ENCODE data around the gene CRYBG2.
"Not testable (repeated sequence)": the region's sequence is repeated elsewhere in the genome, so short reads cannot be mapped to it uniquely, and the experiment has no call there.

Gene CRYBG2

DNA sequence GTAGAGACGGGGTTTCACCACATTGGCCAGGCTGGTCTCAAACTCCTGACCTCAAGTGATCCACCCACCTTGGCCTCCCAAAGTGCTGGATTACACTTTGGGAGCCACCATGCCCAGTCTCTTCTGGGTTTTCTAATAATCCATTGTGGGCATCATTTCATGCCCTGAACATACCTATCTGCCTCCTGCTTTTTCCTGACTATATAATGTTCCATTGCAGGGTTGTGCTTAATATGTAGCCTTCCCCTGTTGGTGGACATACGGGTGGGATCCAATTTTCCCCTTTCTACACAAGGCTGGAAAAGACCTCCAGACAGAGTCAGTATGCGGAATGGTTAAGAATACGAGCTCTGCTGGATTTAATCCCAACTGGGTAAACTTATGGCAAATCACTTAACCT is 22.1 kb upstream of the CRYBG2 start:
- H3K4me3 ChIP-seq (ENCODE audit: low read depth, low read length), result no peak overlapping the region
- in situ Hi-C loops (cut with HindIII; ENCODE audit: low sequenced_read_pairs), result no loop called here
- TF ChIP-seq, protein P1, sequence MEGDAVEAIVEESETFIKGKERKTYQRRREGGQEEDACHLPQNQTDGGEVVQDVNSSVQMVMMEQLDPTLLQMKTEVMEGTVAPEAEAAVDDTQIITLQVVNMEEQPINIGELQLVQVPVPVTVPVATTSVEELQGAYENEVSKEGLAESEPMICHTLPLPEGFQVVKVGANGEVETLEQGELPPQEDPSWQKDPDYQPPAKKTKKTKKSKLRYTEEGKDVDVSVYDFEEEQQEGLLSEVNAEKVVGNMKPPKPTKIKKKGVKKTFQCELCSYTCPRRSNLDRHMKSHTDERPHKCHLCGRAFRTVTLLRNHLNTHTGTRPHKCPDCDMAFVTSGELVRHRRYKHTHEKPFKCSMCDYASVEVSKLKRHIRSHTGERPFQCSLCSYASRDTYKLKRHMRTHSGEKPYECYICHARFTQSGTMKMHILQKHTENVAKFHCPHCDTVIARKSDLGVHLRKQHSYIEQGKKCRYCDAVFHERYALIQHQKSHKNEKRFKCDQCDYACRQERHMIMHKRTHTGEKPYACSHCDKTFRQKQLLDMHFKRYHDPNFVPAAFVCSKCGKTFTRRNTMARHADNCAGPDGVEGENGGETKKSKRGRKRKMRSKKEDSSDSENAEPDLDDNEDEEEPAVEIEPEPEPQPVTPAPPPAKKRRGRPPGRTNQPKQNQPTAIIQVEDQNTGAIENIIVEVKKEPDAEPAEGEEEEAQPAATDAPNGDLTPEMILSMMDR (IDR thresholded peaks at IDR 0.05; ENCODE audit: low read depth, low read length, missing control alignments), result no peak
- DNase-seq (ENCODE audit: low read depth), result no peak

DNA sequence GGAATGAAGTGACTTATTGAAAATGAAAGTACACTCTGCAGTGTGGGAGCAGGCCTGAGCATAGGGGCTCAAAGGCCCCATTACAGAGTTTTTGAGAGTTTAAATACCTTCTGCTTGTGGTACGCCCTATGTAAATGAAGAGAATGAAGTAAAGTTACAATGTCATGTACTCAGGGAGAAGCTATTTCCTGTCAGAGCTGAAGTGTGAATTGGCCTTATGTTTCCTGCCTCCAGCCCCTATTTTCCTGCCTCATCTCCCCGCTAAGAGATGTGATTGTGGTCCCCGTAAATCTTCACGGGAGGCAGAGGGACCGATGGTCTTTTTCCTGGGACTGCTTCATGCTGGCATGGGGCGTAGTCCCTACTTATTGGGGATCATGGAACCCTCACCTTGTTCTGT is 21.2 kb upstream of the CRYBG2 start:
- in situ Hi-C loops (cut with HindIII; ENCODE audit: low sequenced_read_pairs), result no loop called here
- DNase-seq (ENCODE audit: low read depth), result no peak
- H3K4me3 ChIP-seq (ENCODE audit: low read depth, low read length), result no peak overlapping the region
- TF ChIP-seq, protein P1 (IDR thresholded peaks at IDR 0.05; ENCODE audit: low read depth, low read length, missing control alignments), result no peak

- H3K4me3 ChIP-seq (ENCODE audit: low read depth, low read length); in situ Hi-C loops (cut with HindIII; ENCODE audit: low sequenced_read_pairs); DNase-seq (ENCODE audit: low read depth): not testable (repeated sequence)
Observed at GRCh38 chr1:26374361-26374760, 20.4 kb upstream of the CRYBG2 start.

- TF ChIP-seq, protein P1 (IDR thresholded peaks at IDR 0.05; ENCODE audit: low read depth, low read length, missing control alignments), result no peak
- in situ Hi-C loops (cut with HindIII; ENCODE audit: low sequenced_read_pairs), result no loop called here
- no peak overlapping the region for H3K4me3 ChIP-seq (ENCODE audit: low read depth, low read length)
- DNase-seq (ENCODE audit: low read depth), result no peak
Observed at GRCh38 chr1:26373789-26374188, 19.9 kb upstream of the CRYBG2 start.

DNA sequence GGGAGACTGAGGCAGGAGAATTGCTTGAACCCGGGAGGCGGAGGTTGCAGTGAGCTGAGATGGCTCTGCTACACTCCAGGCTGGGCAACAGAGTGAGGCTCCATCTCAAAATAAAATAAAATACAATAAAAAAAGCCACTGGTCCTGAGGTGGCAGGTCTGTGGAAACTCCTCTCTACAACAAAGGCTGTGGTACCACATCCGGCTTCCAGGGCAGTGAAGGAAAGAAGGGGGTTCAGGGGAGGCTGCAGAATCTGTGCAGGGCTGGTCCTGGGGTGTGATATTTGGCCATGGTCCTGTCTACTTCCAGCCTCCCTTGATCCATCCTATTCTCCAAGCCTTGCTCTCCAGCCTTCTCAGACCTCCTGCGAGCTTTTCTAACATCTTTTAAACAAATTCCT is 19.4 kb upstream of the CRYBG2 start:
- in situ Hi-C loops (cut with HindIII; ENCODE audit: low sequenced_read_pairs), result no loop called here
- TF ChIP-seq, protein P1 (IDR thresholded peaks at IDR 0.05; ENCODE audit: low read depth, low read length, missing control alignments), result no peak
- H3K4me3 ChIP-seq (ENCODE audit: low read depth, low read length), result no peak overlapping the region
- no peak for DNase-seq (ENCODE audit: low read depth)

DNA sequence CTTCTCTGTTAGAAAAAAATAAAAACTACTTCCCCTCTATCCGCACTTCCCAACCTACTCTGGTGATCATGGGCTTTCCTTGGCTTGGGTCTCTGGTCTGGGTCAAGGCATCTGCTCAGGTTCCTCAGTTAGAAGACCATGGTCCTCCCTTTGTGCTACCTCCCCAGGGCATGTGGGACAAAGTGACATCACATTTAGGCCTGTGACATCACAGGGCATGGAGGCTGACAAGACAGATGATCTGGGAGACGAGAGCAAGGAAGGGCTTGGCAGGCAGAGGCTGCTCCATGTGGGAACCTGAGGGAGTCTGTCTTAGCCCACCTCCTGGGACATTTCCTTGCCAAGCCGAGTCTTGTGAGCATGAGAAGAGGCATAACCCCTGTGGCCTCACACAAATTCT is 18.7 kb upstream of the CRYBG2 start, which contains the start of gene ZNF683:
ZNF683 (minus strand) TSS at position 140 of the 400 bp plus-strand sequence. CDS start 4,179 bp downstream, outside the sequence.
- H3K4me3 ChIP-seq (ENCODE audit: low read depth, low read length); DNase-seq (ENCODE audit: low read depth); in situ Hi-C loops (cut with HindIII; ENCODE audit: low sequenced_read_pairs): not testable (repeated sequence)

- H3K4me3 ChIP-seq (ENCODE audit: low read depth, low read length), result no peak overlapping the region
- TF ChIP-seq, protein P1 (IDR thresholded peaks at IDR 0.05; ENCODE audit: low read depth, low read length, missing control alignments), result no peak
- in situ Hi-C loops (cut with HindIII; ENCODE audit: low sequenced_read_pairs), result no loop called here
- no peak for DNase-seq (ENCODE audit: low read depth)
Observed at GRCh38 chr1:26372039-26372438, 18.1 kb upstream of the CRYBG2 start.

All from astrocyte of the cerebellum (primary cell).